IPS-NIHi7 (cell line): Measurements from ENCODE around the gene HDAC5.
"Not testable (repeated sequence)": the region's sequence is repeated elsewhere in the genome, so short reads cannot be mapped to it uniquely, and the experiment has no call there.

ENCODE experiments used
- DNase-seq: peaks from one replicate; pipeline ENCODE4 v3.0.0; 2012; ENCODE audit warnings: mixed read lengths; ENCODE audit errors: extremely low spot score

The HDAC5 gene

GRCh38 chr17:44067545-44067940, 55.9 kb downstream of the HDAC5 start:
- DNase-seq, result no peak

- peak; percentile 94 for DNase-seq
Observed at GRCh38 chr17:44066204-44066930, 57.1 kb downstream of the HDAC5 start, which contains the start of gene LSM12. Gene LSM12 (minus strand): TSS chr17:44066671. CDS start chr17:44066587, 84 bp downstream.

- peak; percentile 30 for DNase-seq
Observed at GRCh38 chr17:44065668-44066203, 57.7 kb downstream of the HDAC5 start.

- DNase-seq, result no peak
Observed at GRCh38 chr17:44063704-44064639, 59.5 kb downstream of the HDAC5 start.

- DNase-seq, result no peak
Observed at GRCh38 chr17:44062871-44063270, 60.6 kb downstream of the HDAC5 start.

GRCh38 chr17:44061446-44061845, 62.0 kb downstream of the HDAC5 start:
- no peak for DNase-seq

- no peak for DNase-seq
Observed at GRCh38 chr17:44059101-44059892, 64.1 kb downstream of the HDAC5 start.

GRCh38 chr17:44053125-44053872, 70.1 kb downstream of the HDAC5 start:
- no peak for DNase-seq

- no peak for DNase-seq
Observed at GRCh38 chr17:44049294-44050060, 74.0 kb downstream of the HDAC5 start.

- DNase-seq, result not testable (repeated sequence)
Observed at GRCh38 chr17:44046893-44047292, 76.5 kb downstream of the HDAC5 start.

- DNase-seq, result no peak
Observed at GRCh38 chr17:44045486-44045885, 78.0 kb downstream of the HDAC5 start.

GRCh38 chr17:44044071-44044470, 79.4 kb downstream of the HDAC5 start:
- DNase-seq, result no peak

- DNase-seq, result no peak
Observed at GRCh38 chr17:44043272-44043696, 80.2 kb downstream of the HDAC5 start.

- DNase-seq, result no peak
Observed at GRCh38 chr17:44039829-44040635, 83.4 kb downstream of the HDAC5 start.

- no peak for DNase-seq
Observed at GRCh38 chr17:44038604-44039011, 84.8 kb downstream of the HDAC5 start.

- no peak for DNase-seq
Observed at GRCh38 chr17:44037471-44037870, 86.0 kb downstream of the HDAC5 start.

- not testable (repeated sequence) for DNase-seq
Observed at GRCh38 chr17:44034688-44035087, 88.8 kb downstream of the HDAC5 start.

GRCh38 chr17:44033861-44034408, 89.5 kb downstream of the HDAC5 start:
- no peak for DNase-seq

- no peak for DNase-seq
Observed at GRCh38 chr17:44030482-44030881, 93.0 kb downstream of the HDAC5 start.
